Measurements from ENCODE around the gene OSER1.
"Not testable (repeated sequence)": the region's sequence is repeated elsewhere in the genome, so short reads cannot be mapped to it uniquely, and the experiment has no call there.

Gene OSER1

GRCh38 chr20:44199877-44200276 lies 10.7 kb downstream of the OSER1 start:
- no peak for DNase-seq

DNA sequence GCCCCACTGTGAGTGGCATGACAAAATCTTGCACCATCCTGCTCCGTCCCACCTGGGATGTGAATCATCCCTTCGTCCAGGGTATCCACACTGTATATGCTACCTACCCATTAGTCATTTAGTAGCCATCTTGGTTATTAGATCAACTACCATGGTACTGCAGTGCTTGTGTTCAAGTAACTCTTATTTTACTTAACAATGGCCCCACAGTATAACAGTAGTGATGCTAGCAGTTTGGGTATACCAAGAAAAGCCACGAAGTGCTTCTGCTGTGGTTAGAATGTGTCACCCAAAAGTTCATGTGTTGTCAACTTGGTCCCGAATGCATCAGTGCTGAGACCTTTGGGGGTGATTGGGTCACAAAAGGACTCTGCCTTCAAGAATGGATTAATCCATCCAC lies 11.7 kb downstream of the OSER1 start:
- DNase-seq, result peak; percentile 19

GRCh38 chr20:44196271-44196670 lies 14.3 kb downstream of the OSER1 start:
- no peak for DNase-seq

- DNase-seq, result no peak
Observed at GRCh38 chr20:44195605-44196004, 15.0 kb downstream of the OSER1 start.

DNA sequence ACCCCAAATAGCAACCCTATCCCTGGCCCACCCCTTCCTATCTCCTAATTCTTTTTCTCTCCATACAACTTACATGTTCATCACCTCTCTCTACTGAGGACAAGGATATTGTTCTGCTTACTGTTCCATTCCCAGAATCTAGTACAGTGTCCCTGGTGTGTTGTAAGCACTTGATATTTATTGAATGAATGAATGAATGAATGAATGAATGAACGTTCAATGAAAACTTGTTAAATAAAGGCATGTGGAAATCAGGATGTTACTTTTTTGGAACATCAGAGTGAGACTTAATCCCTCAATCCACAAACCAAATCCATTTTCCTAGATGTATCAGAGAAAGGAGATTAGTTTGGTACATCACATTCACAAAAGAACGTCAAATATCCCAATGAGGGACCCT lies 16.8 kb downstream of the OSER1 start:
- no peak for DNase-seq

GRCh38 chr20:44191640-44192039 lies 18.9 kb downstream of the OSER1 start:
- DNase-seq, result not testable (repeated sequence)

DNA sequence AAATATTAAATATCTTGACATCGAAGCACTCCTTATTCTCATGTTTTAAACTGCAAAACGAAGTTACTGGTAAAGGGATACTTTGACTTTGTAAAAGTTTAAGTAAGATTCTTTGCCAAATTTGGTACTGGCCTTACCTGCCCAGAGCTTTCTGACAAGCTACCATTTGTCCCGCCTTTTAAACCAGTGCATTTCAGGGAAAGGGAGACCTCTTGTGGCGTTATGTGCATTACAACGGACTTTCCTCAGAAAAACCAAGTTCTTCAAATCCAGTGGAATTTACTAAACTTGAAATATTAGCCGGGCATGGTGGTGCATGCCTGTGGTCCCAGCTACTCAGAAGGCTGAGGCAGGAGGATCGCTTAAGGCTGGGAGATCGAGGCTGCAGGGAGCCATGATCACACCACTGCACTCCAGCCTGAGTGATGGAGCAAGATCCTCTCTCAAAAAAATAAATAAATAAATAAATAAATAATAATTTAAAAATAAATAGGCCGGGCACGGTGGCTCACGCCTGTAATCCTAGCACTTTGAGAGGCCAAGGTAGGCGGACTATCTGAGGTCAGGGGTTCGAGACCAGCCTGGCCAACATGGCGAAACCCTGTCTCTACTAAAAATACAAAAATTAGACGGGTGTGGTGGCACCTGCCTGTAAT lies 20.2 kb downstream of the OSER1 start:
- peak; percentile 65 for DNase-seq

- no peak for DNase-seq
Observed at GRCh38 chr20:44188752-44189151, 21.8 kb downstream of the OSER1 start.

DNA sequence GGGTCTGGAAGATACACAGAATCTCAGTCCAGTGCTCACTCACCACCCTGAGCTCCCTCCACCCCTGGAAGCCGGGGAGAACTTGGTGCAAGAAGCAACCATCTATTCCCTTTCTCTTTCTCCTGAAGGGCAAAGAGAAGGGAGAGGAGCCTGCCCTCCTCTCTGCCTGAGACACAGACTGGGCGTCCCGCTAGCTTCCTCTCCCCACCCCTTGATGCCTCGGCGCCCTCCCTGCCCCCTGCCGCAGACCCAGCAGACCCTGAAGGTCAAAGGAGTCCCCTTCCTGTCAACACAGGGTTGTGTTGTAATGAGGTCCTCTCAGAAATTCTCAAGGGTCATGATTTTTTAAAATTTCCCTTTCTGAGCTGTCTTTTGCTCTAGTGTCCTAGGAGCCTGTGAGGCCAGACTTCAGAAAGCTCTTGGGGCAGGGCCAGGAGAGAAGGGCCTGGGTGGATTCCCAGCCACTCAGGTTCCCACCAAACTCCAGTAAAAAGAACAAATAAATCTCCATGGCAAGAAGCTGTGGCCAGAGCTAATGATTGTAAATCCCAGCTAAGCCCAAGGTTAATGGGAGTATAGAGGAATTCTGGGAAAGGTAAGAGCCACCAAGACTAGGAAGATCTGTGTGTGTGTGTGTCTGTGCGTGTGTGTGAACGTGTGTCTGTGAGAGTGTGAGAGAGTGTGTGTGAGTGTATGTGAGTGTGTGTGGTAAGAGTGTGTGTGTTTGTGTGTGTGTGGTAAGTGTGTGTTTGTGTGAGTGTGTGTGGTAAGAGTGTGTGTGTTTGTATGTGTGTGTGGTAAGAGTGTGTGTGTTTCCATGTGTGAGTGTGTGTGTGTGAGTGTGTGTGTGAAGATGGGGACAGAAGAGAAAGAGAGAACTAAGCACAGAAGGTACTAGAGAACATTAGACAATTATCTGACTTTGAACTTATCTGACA lies 22.5 kb downstream of the OSER1 start:
- no peak for DNase-seq

DNA sequence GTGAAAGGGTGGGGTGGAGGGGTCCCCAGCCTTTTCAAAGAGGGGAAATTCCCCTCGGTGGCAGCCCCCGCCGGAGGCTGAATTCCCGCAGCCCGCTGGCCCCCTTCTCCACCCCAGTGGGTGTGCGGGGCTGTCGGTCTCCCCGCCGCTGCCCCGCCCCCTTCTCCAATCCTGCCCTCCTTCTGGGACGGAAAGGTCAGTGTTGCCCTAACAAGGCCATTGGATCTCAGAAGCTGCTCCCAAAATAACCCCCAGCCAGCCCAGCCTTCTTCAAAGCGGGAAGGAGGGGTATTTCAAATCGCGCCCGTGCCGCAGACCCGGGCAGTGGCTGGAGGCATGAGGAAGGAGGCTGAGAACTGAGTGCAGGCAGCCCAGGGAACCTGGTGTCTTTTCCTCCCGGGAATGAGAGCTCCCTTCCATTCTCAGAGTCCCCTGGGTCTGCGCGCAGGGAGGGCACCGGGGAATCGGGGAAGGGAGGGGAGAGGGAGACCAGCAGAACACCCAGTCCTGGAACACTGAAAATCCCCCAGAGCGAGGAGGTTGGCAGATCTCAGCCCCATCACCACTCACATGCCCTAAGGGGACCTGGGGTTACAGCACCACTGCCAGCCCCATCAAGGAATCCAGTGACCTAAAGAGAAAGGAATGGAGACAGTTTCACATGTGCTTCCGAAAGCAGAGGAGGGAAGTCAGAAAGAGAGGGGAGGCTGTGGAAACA lies 23.4 kb downstream of the OSER1 start, which contains the start of gene JPH2:
TSS of gene JPH2 (minus strand) at position 135 of the 718 bp plus-strand sequence. CDS start 483 bp downstream, outside the sequence.
- no peak for DNase-seq

DNA sequence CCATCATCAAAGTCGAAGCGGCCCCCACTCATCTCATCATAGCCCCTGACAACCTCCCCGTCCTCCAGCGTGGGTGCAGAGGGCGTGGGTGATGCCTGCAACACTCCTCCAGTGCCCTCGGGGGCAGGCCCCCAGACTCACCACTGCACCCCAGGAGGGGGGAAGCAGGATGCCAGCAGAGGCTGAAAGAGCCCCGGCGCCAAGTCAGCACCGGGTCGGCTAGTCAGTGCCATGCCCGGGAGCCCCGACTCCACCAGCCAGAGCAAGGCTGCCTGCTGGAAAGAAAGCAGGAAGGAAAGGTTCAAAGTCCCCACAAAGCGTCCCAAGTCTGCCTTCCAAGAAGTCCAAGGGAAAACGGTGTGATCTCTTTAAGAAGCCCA lies 23.9 kb downstream of the OSER1 start:
- no peak for DNase-seq

DNA sequence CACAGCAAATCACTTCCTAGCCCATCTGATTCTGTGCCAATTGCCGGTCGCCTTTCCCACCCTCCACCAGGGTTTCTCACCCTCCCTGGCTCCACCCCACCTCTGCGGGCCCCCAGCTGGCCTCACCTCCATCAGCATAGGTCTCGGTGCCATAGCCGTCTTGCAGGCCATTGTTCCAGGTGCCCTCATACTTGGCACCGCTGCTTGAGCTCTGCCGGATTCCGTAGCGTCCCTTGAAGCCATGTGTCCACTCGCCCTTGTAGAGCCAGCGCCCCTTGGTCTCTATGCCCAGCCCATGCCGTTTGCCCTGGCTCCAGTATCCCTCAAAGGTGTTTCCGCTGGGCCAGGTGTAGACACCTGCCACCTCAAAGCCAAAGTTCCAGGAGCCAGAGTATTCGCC lies 24.4 kb downstream of the OSER1 start:
- DNase-seq, result no peak

GRCh38 chr20:44185574-44185973 lies 25.0 kb downstream of the OSER1 start:
- DNase-seq, result no peak

- no peak for DNase-seq
Observed at GRCh38 chr20:44183282-44183681, 27.3 kb downstream of the OSER1 start.

DNA sequence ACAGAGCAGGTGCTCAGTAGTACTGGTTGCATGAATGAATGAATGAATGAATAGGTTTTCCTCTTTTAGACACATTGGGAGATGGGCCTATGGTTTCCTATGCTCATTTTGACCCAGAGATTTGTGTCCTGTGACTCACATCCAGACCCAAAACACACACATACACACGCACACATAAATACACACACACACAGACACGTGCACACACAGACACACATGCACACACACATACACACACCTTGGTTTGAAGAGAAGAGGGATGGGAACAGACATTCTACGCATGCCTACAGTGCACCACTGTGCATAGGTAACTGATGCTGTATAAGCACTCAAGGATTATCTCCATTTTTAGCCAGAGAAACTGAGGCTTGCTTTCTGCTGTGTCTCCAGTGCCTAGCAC lies 27.7 kb downstream of the OSER1 start:
- no peak for DNase-seq

DNA sequence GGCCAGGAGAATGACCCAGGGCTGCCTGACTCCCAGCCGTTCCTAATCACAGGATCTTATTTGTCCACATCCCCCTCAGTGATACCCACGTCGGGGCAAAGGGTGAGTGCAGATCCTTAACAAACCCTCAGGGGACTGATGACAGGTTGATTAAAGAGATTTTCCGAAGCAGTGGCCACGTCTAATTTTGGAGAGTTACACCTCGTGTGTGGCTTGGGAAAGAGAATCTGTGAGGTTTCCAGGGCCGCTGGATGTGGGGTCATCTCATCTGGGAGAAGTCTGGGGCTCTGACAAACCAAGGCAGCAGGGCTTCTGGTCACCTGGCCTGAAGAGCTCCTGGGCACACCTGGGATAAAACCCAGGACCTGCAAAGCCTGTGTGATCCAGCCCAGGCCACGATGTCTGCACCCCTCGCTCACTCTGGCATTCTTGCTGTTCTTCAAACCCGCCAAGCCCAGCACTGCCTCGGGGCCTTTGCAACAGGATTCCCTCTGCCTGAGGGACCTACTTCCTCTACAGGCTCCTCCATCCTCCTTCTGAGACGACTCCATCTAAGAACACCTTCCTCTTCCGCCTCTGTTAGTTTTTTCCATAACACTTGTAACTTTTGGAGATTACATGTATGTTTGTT lies 28.3 kb downstream of the OSER1 start:
- DNase-seq, result no peak

DNA sequence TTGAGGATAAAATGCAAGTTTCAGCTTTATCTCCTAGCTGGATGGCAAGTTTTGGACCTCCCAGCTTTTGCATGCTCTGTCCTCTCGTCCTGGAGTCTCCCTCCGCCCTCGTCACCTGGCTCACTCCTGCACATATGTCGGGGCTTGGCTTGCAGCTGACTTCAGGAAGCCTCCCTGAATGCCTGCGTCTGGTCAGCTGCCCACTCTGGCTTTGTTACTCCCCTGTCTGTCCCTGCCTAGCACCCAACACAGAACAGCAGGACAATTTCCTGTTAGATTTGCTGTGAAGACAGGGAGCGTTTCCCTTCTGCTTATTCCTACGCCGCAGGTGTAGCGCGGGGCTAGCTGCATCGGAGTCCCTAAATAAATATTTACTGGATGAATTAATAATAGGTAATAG lies 29.0 kb downstream of the OSER1 start:
- no peak for DNase-seq

DNA sequence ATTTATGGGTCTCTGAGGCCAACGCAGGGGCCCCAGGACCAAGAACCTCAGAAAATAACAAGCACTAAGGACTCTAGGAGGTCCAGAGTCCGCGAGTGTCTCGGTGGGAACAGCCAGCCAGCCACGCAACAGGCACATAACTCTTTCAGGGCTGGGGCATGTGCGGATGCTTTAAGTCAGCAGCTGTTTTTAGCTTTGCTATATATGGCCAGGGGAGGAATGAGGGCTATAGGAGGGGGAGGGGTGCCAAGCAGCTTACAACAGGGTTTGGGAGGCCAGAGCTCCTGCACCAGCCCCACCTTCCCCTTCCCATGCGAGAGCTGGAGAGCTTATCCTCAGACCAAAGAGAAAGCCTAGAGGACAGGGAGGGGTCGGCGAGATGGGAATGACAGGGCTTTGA lies 29.8 kb downstream of the OSER1 start:
- no peak for DNase-seq

- no peak for DNase-seq
Observed at GRCh38 chr20:44176833-44177534, 33.6 kb downstream of the OSER1 start.

DNA sequence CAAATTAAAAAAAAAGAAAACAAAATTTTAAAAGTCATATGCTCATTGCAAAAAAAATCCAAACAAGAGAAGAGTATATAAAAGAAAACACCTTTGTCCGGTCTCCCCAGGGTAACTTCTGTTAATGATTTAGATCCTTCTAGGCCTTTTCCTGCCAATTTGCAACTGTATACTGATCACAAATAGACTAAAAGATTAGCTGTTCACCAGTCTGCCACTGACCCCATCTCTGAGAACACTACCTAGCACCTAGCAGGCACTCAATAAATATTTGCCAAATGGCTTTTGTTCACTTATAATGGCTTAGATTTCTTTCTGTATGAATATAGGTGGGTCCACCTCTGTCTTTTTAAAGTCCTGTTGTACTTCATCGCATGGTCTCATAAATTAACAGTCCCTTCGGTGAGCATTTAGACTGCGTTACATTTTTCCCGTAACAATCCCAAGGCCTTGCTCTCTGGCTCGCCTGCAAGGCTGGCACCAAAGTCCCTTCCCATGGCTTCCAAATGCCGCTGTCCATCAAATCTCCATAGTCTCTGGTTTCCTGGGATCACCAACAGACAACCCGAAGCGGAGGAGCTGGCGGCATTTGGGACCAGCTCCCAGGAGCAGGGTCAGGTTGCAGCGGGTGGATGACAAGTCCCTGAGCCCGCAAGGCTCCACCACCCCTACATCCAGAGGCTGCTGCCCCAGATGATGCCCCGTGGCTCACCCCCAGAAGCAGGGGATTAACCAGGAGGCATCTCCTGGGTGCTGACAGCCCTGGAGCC lies 35.4 kb downstream of the OSER1 start:
- no peak for DNase-seq

- DNase-seq, result no peak
Observed at GRCh38 chr20:44173846-44174245, 36.7 kb downstream of the OSER1 start.

- DNase-seq, result no peak
Observed at GRCh38 chr20:44173116-44173515, 37.5 kb downstream of the OSER1 start.

Measured in CD4-positive, alpha-beta T cell treated with Interleukin-17A for 1 hour (primary cell).